Measurements from ENCODE around the gene TMEM82. TPM values are rescaled to one million over a fixed set of nuclear protein-coding genes. Genes with fewer than 3 reads are reported as not detected.

Gene TMEM82
- polyA plus RNA-seq, 1 donor from 2014 or later, result not detected

- Histone ChIP-seq H2AFZ (ENCODE audit: low read depth, low read length) (no peak overlapping the region), H3K9ac (ENCODE audit: low read length) (no peak overlapping the region), H3F3A (ENCODE audit: insufficient read depth, low read length, poor library complexity, severe bottlenecking) (no peaks in the 10 kb centered on the region), H3K36me3 (ENCODE audit: insufficient read depth, low read length) (no peaks in the 10 kb centered on the region), H3K9me2 (ENCODE audit: insufficient read depth, low read length) (no peaks in the 10 kb centered on the region), H3K79me2 (replicated peaks; ENCODE audit: insufficient read depth, low read length) (no peaks in the 10 kb centered on the region), H3K9me3 (ENCODE audit: low read length) (no peaks in the 10 kb centered on the region), H3K27ac (ENCODE audit: low read length) (no peak overlapping the region), H3K4me3 (ENCODE audit: low read length) (no peak overlapping the region), H4K20me1 (ENCODE audit: insufficient read depth) (no peaks in the 10 kb centered on the region), H3K27me3 (ENCODE audit: insufficient read depth, low read depth, low read length) (no peaks in the 10 kb centered on the region), H3K4me2 (ENCODE audit: low read length) (no peak overlapping the region)
- TF ChIP-seq EP300 (conservative IDR thresholded peaks at IDR 0.05; ENCODE audit: poor library complexity, severe bottlenecking) (no peak), CTCF (IDR thresholded peaks at IDR 0.05; ENCODE audit: poor library complexity, severe bottlenecking) (no peak)
Measured at GRCh38 chr1:15717418-15718125, 24.7 kb upstream of the TMEM82 start.

DNA sequence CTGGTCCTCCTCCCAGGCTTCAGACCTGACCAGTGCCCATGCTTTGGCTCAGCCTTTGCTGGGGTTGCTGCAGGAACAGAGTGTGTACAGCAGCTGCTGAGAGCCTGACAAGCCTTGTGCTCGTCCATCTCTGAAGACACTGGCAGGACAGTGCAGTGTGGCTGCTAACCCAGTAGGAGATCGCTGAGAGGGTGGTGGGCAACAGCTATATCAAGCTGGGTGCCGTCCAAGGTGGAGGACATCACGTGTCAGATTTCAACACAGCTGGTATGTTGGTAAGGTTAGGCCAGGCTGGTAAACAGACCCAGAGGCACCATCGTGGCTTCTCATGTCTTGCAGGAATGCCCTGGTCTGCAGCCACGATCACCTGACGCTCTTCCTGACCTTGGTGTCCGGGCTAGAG lies 24.1 kb upstream of the TMEM82 start:
- Histone ChIP-seq H3K9me2 (ENCODE audit: insufficient read depth, low read length) (no peaks in the 10 kb centered on the region), H3K4me2 (ENCODE audit: low read length) (no peak overlapping the region), H3K27ac (ENCODE audit: low read length) (no peak overlapping the region), H2AFZ (ENCODE audit: low read depth, low read length) (no peak overlapping the region), H3K36me3 (ENCODE audit: insufficient read depth, low read length) (no peaks in the 10 kb centered on the region), H3K9me3 (ENCODE audit: low read length) (no peaks in the 10 kb centered on the region), H3K9ac (ENCODE audit: low read length) (no peak overlapping the region), H4K20me1 (ENCODE audit: insufficient read depth) (no peaks in the 10 kb centered on the region), H3K27me3 (ENCODE audit: insufficient read depth, low read depth, low read length) (no peaks in the 10 kb centered on the region), H3F3A (ENCODE audit: insufficient read depth, low read length, poor library complexity, severe bottlenecking) (no peaks in the 10 kb centered on the region), H3K4me3 (ENCODE audit: low read length) (no peak overlapping the region), H3K79me2 (replicated peaks; ENCODE audit: insufficient read depth, low read length) (no peaks in the 10 kb centered on the region)
- TF ChIP-seq EZH2 (IDR thresholded peaks at IDR 0.05; ENCODE audit: borderline replicate concordance, insufficient read depth, low read length, poor library complexity, severe bottlenecking) (no peak), RAD21 (conservative IDR thresholded peaks at IDR 0.05) (no peak), TAF1 (IDR thresholded peaks at IDR 0.05; ENCODE audit: low read depth) (no peak), MXI1 (conservative IDR thresholded peaks at IDR 0.05; ENCODE audit: poor library complexity, severe bottlenecking) (no peak), POLR2AphosphoS5 (IDR thresholded peaks at IDR 0.05) (no peak), SMC3 (conservative IDR thresholded peaks at IDR 0.05; ENCODE audit: poor library complexity) (no peak), REST (IDR thresholded peaks at IDR 0.05; ENCODE audit: borderline replicate concordance) (no peak), EP300 (conservative IDR thresholded peaks at IDR 0.05; ENCODE audit: poor library complexity, severe bottlenecking) (no peak)
